PC-9 (cell line): ENCODE data around the gene AXIN2. TPM values are rescaled to one million over a fixed set of nuclear protein-coding genes. Genes with fewer than 3 reads are reported as not detected.

Source experiments
- BruUV-seq: library from RNA; stranded (reverse); fragments of 400-500 nt; replicated peaks from 2 replicates; lab custom pipeline; 2021; lab: Mats Ljungman, UMichigan
- CTCF ChIA-PET: fragments of 300-600 bp; sonication (Branson Sonifier 250); formaldehyde crosslinking; loops from one replicate; lab custom pipeline; 2022; ENCODE audit warnings: antibody characterized with exemption; lab: Charles Lee
- POLR2A ChIA-PET: fragments of 300-600 bp; sonication (Branson Sonifier 250); formaldehyde crosslinking; loops from one replicate; lab custom pipeline; 2022; ENCODE audit warnings: antibody characterized with exemption; ENCODE audit not compliant: unreplicated experiment; lab: Charles Lee
- DNase-seq, 2 experiments: peaks; one replicate each; pipeline versions ENCODE4 v3.0.0 to v3.0.0-alpha.2; 2015 to 2022; ENCODE audit warnings: mixed read lengths in 1 of 2
- H2AFZ ChIP-seq: fragments of 200-600 bp; sonication (generic); 2 replicates; pipeline ENCODE4 v1.8.1; 2017; ENCODE audit warnings: antibody characterized with exemption
- H3F3A ChIP-seq: fragments of 200-600 bp; sonication (generic); 2 replicates; pipeline ENCODE4 v1.8.1; 2017; ENCODE audit warnings: antibody characterized with exemption, mild to moderate bottlenecking, low read depth; ENCODE audit not compliant: insufficient read depth
- H3K27ac ChIP-seq: fragments of 200-600 bp; sonication (generic); 2 replicates; pipeline ENCODE4 v1.6.1; 2016; ENCODE audit warnings: mixed run types
- H3K27me3 ChIP-seq: fragments of 200-600 bp; sonication (generic); 2 replicates; pipeline ENCODE4 v1.6.1; 2016; ENCODE audit warnings: low read depth, mixed run types; ENCODE audit not compliant: insufficient read depth
- H3K36me3 ChIP-seq: fragments of 200-600 bp; sonication (generic); 2 replicates; pipeline ENCODE4 v1.6.1; 2016; ENCODE audit warnings: low read depth, mixed run types
- H3K4me1 ChIP-seq: fragments of 200-600 bp; sonication (generic); replicated peaks from 2 replicates; pipeline ENCODE4 v1.6.1; 2016; ENCODE audit warnings: mixed run types; ENCODE audit not compliant: insufficient read depth
- H3K4me2 ChIP-seq: fragments of 200-600 bp; sonication (generic); 2 replicates; pipeline ENCODE4 v1.6.1; 2017; ENCODE audit warnings: mixed run types
- H3K4me3 ChIP-seq: fragments of 200-600 bp; sonication (generic); 2 replicates; pipeline ENCODE4 v1.6.1; 2016; ENCODE audit warnings: mixed run types
- H3K79me2 ChIP-seq: fragments of 200-600 bp; sonication (generic); 2 replicates; pipeline ENCODE4 v1.6.1; 2017; ENCODE audit warnings: low read depth, mixed run types
- H3K9me2 ChIP-seq: fragments of 200-600 bp; sonication (generic); 2 replicates; pipeline ENCODE4 v1.8.1; 2017; ENCODE audit warnings: mild to moderate bottlenecking; ENCODE audit not compliant: insufficient read depth
- H3K9me3 ChIP-seq: fragments of 200-600 bp; sonication (generic); 2 replicates; pipeline ENCODE4 v1.8.1; 2016; ENCODE audit warnings: low read depth; ENCODE audit not compliant: insufficient read depth
- H4K20me1 ChIP-seq: fragments of 200-600 bp; sonication (generic); 2 replicates; pipeline ENCODE4 v1.8.1; 2017; ENCODE audit not compliant: insufficient read depth
- EZH2 ChIP-seq: fragments of 200-600 bp; sonication (generic); IDR thresholded peaks from 2 replicates; pipeline ENCODE4 v1.8.0; 2017; ENCODE audit warnings: antibody characterized with exemption, low read depth
- intact Hi-C: fragments of 100-400 bp; cut with micrococcal nuclease; formaldehyde crosslinking; loops from one replicate; pipeline ENCODE4 v1.10.0; 2022; ENCODE audit not compliant: unreplicated experiment
- total RNA-seq: library from RNA; stranded (reverse); gene quantifications from 2 replicates; pipeline ENCODE4 v1.2.3, GENCODE V29; 2021
- TF ChIP-seq, protein P1 (sequence below): fragments of 200-600 bp; sonication (generic); conservative IDR thresholded peaks from 2 replicates; pipeline ENCODE4 v1.6.1; 2017; ENCODE audit warnings: mixed run types, antibody characterized with exemption, mild to moderate bottlenecking, moderate library complexity

The AXIN2 gene
- total RNA-seq, 1 experiment from 2014 or later, result 0.24 TPM

GRCh38 chr17:65558311-65558682 lies 3.2 kb downstream of the AXIN2 start:
- DNase-seq, result no peak
- TF ChIP-seq EZH2, result no peak
- TF ChIP-seq, protein P1, sequence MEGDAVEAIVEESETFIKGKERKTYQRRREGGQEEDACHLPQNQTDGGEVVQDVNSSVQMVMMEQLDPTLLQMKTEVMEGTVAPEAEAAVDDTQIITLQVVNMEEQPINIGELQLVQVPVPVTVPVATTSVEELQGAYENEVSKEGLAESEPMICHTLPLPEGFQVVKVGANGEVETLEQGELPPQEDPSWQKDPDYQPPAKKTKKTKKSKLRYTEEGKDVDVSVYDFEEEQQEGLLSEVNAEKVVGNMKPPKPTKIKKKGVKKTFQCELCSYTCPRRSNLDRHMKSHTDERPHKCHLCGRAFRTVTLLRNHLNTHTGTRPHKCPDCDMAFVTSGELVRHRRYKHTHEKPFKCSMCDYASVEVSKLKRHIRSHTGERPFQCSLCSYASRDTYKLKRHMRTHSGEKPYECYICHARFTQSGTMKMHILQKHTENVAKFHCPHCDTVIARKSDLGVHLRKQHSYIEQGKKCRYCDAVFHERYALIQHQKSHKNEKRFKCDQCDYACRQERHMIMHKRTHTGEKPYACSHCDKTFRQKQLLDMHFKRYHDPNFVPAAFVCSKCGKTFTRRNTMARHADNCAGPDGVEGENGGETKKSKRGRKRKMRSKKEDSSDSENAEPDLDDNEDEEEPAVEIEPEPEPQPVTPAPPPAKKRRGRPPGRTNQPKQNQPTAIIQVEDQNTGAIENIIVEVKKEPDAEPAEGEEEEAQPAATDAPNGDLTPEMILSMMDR, result no peak
- H3K4me1 ChIP-seq, result peaks cover 1% of the 10 kb centered on the region
- no peaks in the 10 kb centered on the region for H3F3A ChIP-seq
- POLR2A ChIA-PET, result no interaction called here
- H3K9me2 ChIP-seq, result no peaks in the 10 kb centered on the region
- H3K4me2 ChIP-seq, result no peak overlapping the region
- intact Hi-C loops, result loop anchor here (5.0 kb wide), 2 partner anchors 266 to 281 kb away; no protein-coding TSS in a partner anchor
- H3K27me3 ChIP-seq, result no peaks in the 10 kb centered on the region
- BruUV-seq, result no TSS peak
- H3K27ac ChIP-seq, result no peak overlapping the region
- CTCF ChIA-PET, result interaction anchor here (0.8 kb wide), 1 partner anchor 135 kb away, joined by 12 read pairs; no protein-coding TSS in a partner anchor
- H3K9me3 ChIP-seq, result no peaks in the 10 kb centered on the region
- H4K20me1 ChIP-seq, result no peaks in the 10 kb centered on the region
- no peaks in the 10 kb centered on the region for H3K79me2 ChIP-seq
- H2AFZ ChIP-seq, result no peak overlapping the region
- no peak overlapping the region for H3K4me3 ChIP-seq
- no peaks in the 10 kb centered on the region for H3K36me3 ChIP-seq

GRCh38 chr17:65557349-65558310 lies 3.8 kb downstream of the AXIN2 start:
- H3K9me3 ChIP-seq, result no peaks in the 10 kb centered on the region
- no peaks in the 10 kb centered on the region; the same call in 1 of the 2 replicates for H3K4me1 ChIP-seq
- TF ChIP-seq EZH2, result no peak
- no peak overlapping the region for H3K4me3 ChIP-seq
- H4K20me1 ChIP-seq, result no peaks in the 10 kb centered on the region
- H2AFZ ChIP-seq, result no peak overlapping the region
- DNase-seq, result no peak
- ChIA-PET POLR2A (no interaction called here), CTCF (interaction anchor here (0.8 kb wide), 1 partner anchor 136 kb away, joined by 12 read pairs; no protein-coding TSS in a partner anchor)
- H3F3A ChIP-seq, result no peaks in the 10 kb centered on the region
- no peaks in the 10 kb centered on the region for H3K36me3 ChIP-seq
- H3K4me2 ChIP-seq, result no peak overlapping the region
- no peaks in the 10 kb centered on the region for H3K27me3 ChIP-seq
- no peak overlapping the region for H3K27ac ChIP-seq
- H3K9me2 ChIP-seq, result no peaks in the 10 kb centered on the region
- H3K79me2 ChIP-seq, result no peaks in the 10 kb centered on the region
- BruUV-seq, result no TSS peak
- intact Hi-C loops, result loop anchor here (5.0 kb wide), 2 partner anchors 265 to 280 kb away; no protein-coding TSS in a partner anchor

DNA sequence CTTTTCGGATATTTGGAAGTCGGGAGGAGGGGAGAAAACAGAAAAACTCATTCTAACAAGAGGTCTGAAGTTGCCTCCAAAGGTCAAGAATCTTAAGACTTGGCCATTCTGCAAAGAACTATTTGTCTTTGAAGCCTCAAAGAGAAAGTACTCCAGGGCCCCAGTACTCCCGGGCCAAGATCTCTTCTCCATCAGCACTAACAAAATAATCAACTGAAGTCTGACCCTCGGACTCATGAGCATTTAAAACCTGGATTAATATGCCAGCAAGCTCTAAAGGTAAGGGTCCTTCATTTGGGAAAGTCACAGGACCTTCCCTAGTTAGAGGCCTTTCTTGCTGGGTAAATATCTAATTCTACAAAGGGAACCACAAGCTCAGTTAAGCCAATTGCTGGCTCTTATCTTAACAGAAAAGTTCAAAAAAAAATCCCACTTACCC lies 4.5 kb downstream of the AXIN2 start:
- ChIA-PET POLR2A (no interaction called here), CTCF (no interaction called here)
- H3K27ac ChIP-seq, result no peak overlapping the region
- no peaks in the 10 kb centered on the region for H3K9me2 ChIP-seq
- H3K36me3 ChIP-seq, result no peaks in the 10 kb centered on the region
- H4K20me1 ChIP-seq, result no peaks in the 10 kb centered on the region
- no peaks in the 10 kb centered on the region for H3K9me3 ChIP-seq
- H3K27me3 ChIP-seq, result no peaks in the 10 kb centered on the region
- BruUV-seq, result no TSS peak
- TF ChIP-seq EZH2, result no peak
- TF ChIP-seq, protein P1, result no peak
- no peak overlapping the region for H3K4me2 ChIP-seq
- H2AFZ ChIP-seq, result no peak overlapping the region
- no peak for DNase-seq
- intact Hi-C loops, result loop anchor here (5.0 kb wide), 2 partner anchors 265 to 280 kb away; no protein-coding TSS in a partner anchor
- H3F3A ChIP-seq, result no peaks in the 10 kb centered on the region
- no peaks in the 10 kb centered on the region for H3K79me2 ChIP-seq
- no peak overlapping the region for H3K4me3 ChIP-seq
- no peaks in the 10 kb centered on the region; the same call in 1 of the 2 replicates for H3K4me1 ChIP-seq
